ENCODE measurements around the gene IGF2R. TPM values are rescaled to one million over a fixed set of nuclear protein-coding genes. Genes with fewer than 3 reads are reported as not detected.

IGF2R gene
- total and polyA plus RNA-seq, 5 donors from 2014 or later: 8.8 to 71.2 (median 10.0) TPM

DNA sequence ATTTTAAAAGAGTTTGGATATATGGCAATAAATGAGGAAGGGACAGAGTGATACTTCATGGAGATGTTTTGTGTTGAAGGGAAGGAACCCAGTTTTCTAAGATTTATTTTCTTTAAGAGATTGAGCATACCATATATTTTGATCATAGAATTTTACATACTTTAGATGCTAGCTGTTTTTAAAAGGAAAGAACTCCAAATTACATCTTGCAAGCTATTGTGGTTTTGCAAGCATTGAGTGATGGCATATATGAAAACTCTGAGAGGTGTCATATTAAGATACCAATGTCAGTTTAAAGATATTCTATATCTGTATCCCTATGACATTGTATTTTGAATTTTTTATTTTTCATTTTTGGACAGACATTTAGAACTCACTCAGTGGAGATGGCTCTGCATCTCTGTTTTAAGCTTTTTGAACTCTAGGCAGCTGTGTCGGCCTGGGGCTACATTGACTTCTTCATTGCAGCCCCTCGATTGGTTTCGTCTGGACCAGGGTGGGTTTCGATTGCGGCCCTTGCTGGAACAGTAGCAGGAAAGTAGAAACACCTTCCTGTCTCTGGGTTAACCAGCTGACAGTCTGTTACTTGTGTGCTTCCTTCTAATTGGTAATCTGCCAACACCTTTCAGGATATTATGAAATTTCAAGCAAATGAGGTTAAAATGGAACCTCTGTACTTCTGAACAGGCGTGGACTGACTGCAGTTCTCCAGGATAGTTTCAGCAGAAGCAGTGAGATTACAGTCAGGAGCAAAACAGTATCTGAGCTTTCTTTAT lies 14.0 kb downstream of the IGF2R start:
- Mint-ChIP-seq H3K4me3 (peak overlapping the region; percentile 49 to 85 (median 73)), H3K36me3 (peaks cover 4% of the 10 kb centered on the region), H3K27ac (peak overlapping the region; percentile 91 to 98 (median 97)), H3K9me3 (no peaks in the 10 kb centered on the region), H3K4me1 (peaks cover 29 to 94% (median 73%) of the 10 kb centered on the region in 4 donors), H3K27me3 (no peaks in the 10 kb centered on the region)
- ATAC-seq (ENCODE audit: low read depth in 2 of 2): no peak
- peaks cover 66% of the 10 kb centered on the region for H3K4me1 ChIP-seq (ENCODE audit: control insufficient read depth, insufficient read depth, low read length, poor library complexity, severe bottlenecking)
- H3K27ac ChIP-seq (ENCODE audit: insufficient read depth, low read length, poor library complexity, severe bottlenecking): peak overlapping the region; percentile 84
- DNase-seq: peak in 2 of 3 donors; percentile 30 to 55
- peak overlapping the region; percentile 67 for H3K4me3 ChIP-seq (ENCODE audit: low read depth, low read length)
- no peaks in the 10 kb centered on the region for H3K36me3 ChIP-seq (ENCODE audit: control insufficient read depth, insufficient read depth, low read length)
- H3K9me3 ChIP-seq (ENCODE audit: control insufficient read depth in 2 of 2, low read length in 2 of 2): no peaks in the 10 kb centered on the region
- H3K27me3 ChIP-seq (ENCODE audit: control insufficient read depth, insufficient read depth, low read length): no peaks in the 10 kb centered on the region

DNA sequence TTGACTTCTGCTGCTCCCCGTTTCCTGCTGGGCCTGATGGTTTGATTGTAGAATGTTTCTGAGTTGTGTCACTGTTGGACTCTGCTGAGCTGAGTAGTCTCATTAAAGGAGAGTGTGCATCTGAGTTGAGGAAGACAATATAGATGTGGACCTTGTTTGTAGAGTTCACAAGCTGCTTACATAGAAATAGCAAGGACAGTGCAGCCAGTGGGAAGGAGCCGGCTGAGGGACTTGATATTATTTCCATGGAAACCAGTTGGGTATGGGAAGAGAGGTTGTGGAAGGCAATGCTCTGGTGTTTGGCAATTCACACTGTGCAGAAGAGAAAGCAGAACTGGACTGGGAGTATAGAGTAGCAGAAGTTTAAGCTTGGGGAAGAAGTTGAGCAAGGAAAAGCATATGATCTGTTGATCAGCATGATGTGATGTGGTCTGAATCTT lies 14.8 kb downstream of the IGF2R start:
- no peak for ATAC-seq (ENCODE audit: low read depth in 2 of 2)
- H3K9me3 Mint-ChIP-seq: no peaks in the 10 kb centered on the region
- peaks cover 29 to 93% (median 72%) of the 10 kb centered on the region in 4 donors for H3K4me1 Mint-ChIP-seq
- H3K4me3 Mint-ChIP-seq: peak overlapping the region; percentile 12 to 85 (median 49)
- no peaks in the 10 kb centered on the region for H3K27me3 ChIP-seq (ENCODE audit: control insufficient read depth, insufficient read depth, low read length)
- no peaks in the 10 kb centered on the region for H3K36me3 ChIP-seq (ENCODE audit: control insufficient read depth, insufficient read depth, low read length)
- H3K36me3 Mint-ChIP-seq: peaks cover 4% of the 10 kb centered on the region
- H3K27me3 Mint-ChIP-seq: no peaks in the 10 kb centered on the region
- no peak overlapping the region for H3K27ac ChIP-seq (ENCODE audit: insufficient read depth, low read length, poor library complexity, severe bottlenecking)
- DNase-seq: peak in 1 of 3 donors; percentile 34
- peak overlapping the region; percentile 67 for H3K4me3 ChIP-seq (ENCODE audit: low read depth, low read length)
- peaks cover 61% of the 10 kb centered on the region for H3K4me1 ChIP-seq (ENCODE audit: control insufficient read depth, insufficient read depth, low read length, poor library complexity, severe bottlenecking)
- H3K9me3 ChIP-seq (ENCODE audit: control insufficient read depth in 2 of 2, low read length in 2 of 2): no peaks in the 10 kb centered on the region
- H3K27ac Mint-ChIP-seq: peak overlapping the region; percentile 72 to 88 (median 72)

DNA sequence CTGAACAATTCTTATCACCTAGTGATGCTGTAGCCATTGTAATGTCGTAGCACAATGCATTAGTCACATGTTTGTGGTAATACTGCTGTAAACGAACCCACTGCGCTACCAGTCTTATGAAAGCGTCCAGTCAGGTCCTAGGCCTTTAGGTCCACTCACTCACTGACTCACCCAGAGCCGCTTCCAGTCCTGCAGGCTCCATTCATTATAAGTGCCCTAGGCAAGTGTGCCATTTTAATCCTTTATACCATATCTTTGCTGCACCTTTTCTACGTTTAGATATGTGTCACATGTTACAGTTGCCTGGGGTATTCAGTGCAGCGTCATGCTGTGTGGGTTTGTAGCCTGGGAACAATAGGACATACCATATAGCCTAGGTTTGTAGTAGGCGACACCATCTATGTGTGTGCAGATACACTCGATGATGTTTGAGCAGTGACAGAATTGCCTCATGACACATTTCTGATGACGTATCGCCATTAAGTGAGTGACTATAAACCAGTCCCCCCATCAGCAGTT lies 15.4 kb downstream of the IGF2R start:
- Histone ChIP-seq H3K4me1 (ENCODE audit: control insufficient read depth, insufficient read depth, low read length, poor library complexity, severe bottlenecking) (peaks cover 61% of the 10 kb centered on the region), H3K27me3 (ENCODE audit: control insufficient read depth, insufficient read depth, low read length) (no peaks in the 10 kb centered on the region), H3K4me3 (ENCODE audit: low read depth, low read length) (no peak overlapping the region), H3K9me3 (ENCODE audit: control insufficient read depth in 2 of 2, low read length in 2 of 2) (no peaks in the 10 kb centered on the region), H3K27ac (ENCODE audit: insufficient read depth, low read length, poor library complexity, severe bottlenecking) (no peak overlapping the region), H3K36me3 (ENCODE audit: control insufficient read depth, insufficient read depth, low read length) (no peaks in the 10 kb centered on the region)
- no peaks in the 10 kb centered on the region for H3K9me3 Mint-ChIP-seq
- peaks cover 22 to 93% (median 71%) of the 10 kb centered on the region in 4 donors for H3K4me1 Mint-ChIP-seq
- H3K36me3 Mint-ChIP-seq: peaks cover 4% of the 10 kb centered on the region
- H3K27ac Mint-ChIP-seq: peak overlapping the region in 1 of 3 donors; percentile 72
- no peak for DNase-seq
- no peak for ATAC-seq (ENCODE audit: low read depth in 2 of 2)
- H3K4me3 Mint-ChIP-seq: peak overlapping the region in 1 of 4 donors; percentile 13
- H3K27me3 Mint-ChIP-seq: no peaks in the 10 kb centered on the region

DNA sequence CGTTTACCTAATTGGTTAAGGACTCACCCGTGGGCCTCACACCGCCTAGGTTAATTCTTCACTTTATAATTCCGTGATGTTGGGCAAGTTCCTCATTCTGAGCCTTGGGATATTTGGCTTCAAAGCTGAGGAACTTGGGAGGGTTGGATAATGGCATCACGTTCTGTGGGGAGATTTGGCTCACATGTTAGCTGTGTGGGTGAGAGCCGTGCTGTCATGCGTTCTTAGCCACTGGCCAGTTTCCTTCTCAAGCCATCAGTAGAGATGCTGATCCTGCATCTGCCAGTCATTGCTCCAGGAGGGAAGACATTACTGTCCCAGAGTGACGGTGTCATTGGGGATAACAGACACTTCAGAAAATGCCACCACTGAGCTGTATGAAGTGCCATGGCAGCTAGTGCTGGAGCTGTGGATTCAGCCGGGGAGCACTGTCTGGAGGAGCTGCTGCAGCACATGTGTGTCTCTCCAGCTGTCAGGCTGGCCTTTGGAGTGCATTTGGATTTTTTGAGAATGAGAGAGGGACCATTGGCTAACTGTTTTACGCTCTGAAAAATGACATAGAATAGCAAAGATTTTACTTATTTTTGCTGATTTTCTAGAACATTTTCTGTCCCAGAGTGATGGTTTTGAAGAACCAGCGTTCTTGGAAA lies 16.5 kb downstream of the IGF2R start:
- ATAC-seq (ENCODE audit: low read depth in 2 of 2) (no peak), DNase-seq (no peak)
- Mint-ChIP-seq H3K4me3 (no peak overlapping the region), H3K9me3 (no peaks in the 10 kb centered on the region), H3K27ac (peak overlapping the region in 1 of 3 donors; percentile 49), H3K36me3 (peaks cover 4% of the 10 kb centered on the region), H3K4me1 (peaks cover 25 to 92% (median 71%) of the 10 kb centered on the region in 4 donors), H3K27me3 (no peaks in the 10 kb centered on the region)
- Histone ChIP-seq H3K27me3 (ENCODE audit: control insufficient read depth, insufficient read depth, low read length) (no peaks in the 10 kb centered on the region), H3K4me1 (ENCODE audit: control insufficient read depth, insufficient read depth, low read length, poor library complexity, severe bottlenecking) (peaks cover 58% of the 10 kb centered on the region), H3K27ac (ENCODE audit: insufficient read depth, low read length, poor library complexity, severe bottlenecking) (no peak overlapping the region), H3K4me3 (ENCODE audit: low read depth, low read length) (no peak overlapping the region), H3K9me3 (ENCODE audit: control insufficient read depth in 2 of 2, low read length in 2 of 2) (no peaks in the 10 kb centered on the region), H3K36me3 (ENCODE audit: control insufficient read depth, insufficient read depth, low read length) (no peaks in the 10 kb centered on the region)

DNA sequence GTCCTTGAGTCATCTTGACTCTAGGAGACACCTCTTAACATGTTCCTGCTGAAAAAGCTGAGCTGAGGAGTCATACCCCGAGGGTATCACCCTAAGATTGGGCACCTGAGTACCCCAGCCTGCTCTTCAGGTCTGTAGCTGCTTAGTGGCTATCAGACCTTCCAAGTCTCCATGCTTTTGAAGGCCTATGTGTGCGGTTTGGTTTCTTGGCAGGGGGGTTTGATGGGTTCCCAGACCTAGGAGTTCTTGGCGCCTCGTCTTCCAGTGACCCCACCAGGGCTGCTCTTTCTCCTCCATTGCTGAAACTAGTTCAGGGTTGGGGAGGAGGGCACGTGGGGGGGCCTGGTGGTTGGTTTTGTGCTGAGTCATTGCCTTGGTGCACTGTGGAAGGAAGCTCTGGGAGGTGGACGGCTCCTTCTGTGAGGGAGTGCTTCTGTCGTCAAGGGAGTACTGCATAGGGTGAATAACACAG lies 20.1 kb downstream of the IGF2R start:
- Mint-ChIP-seq H3K4me3 (peak overlapping the region in 2 of 4 donors; percentile 3 to 50), H3K27ac (peak overlapping the region in 1 of 3 donors; percentile 56), H3K9me3 (peaks cover 0 to under 1% (median 0%) of the 10 kb centered on the region in 7 donors), H3K4me1 (peaks cover 26 to 87% (median 68%) of the 10 kb centered on the region in 4 donors), H3K36me3 (peaks cover 30% of the 10 kb centered on the region), H3K27me3 (no peaks in the 10 kb centered on the region)
- ATAC-seq (ENCODE audit: low read depth in 2 of 2) (peak; percentile 48 to 51), DNase-seq (peak in 1 of 3 donors; percentile 59)
- Histone ChIP-seq H3K27ac (ENCODE audit: insufficient read depth, low read length, poor library complexity, severe bottlenecking) (no peak overlapping the region), H3K36me3 (ENCODE audit: control insufficient read depth, insufficient read depth, low read length) (peaks cover 17% of the 10 kb centered on the region), H3K4me3 (ENCODE audit: low read depth, low read length) (no peak overlapping the region), H3K4me1 (ENCODE audit: control insufficient read depth, insufficient read depth, low read length, poor library complexity, severe bottlenecking) (peaks cover 22% of the 10 kb centered on the region), H3K27me3 (ENCODE audit: control insufficient read depth, insufficient read depth, low read length) (no peaks in the 10 kb centered on the region), H3K9me3 (ENCODE audit: control insufficient read depth in 2 of 2, low read length in 2 of 2) (no peaks in the 10 kb centered on the region)

DNA sequence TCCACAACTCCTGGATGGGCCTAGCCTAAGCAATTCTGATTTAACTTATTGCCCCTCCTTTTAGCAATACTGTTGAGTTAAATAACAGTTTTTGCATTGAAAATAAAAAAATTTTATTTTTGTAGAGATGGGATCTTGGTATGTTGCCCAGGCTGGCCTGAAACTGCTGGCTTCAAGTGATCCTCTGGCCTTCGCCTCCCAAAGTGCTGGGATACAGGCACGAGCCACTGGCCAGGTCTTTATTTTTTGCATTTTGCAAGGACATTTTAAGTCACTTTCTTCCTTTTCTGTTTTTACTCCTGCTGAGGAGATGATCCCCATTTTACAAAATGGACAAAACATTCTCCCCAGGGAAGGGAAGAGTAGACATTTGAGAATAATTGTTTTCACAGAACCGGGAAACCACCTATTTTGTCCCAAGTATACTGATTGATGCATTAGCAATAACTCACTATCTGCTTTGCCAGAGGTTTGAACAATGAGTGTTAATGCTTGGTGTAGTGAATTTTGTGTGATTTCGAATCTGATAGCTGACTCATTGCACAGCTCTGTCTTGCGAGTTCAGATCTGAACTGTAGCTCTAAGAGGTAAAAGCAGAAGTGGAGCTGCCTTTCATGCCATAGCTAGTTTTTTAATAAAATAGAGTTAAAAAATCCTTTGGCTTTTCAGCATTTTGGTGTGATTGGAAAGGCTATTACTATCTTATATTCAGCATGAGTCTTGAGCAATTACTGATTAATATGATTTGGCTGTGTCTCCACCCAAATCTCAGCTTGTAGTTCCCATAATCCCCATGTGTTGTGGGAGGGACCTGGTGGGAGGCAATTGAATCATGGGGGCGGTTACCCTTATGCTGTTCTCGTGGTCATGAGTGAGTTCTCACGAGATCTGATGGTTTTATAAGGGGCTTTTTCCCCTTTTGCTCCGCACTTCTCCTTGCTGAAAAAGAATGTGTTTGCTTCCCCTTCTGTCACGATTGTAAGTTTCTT lies 20.9 kb downstream of the IGF2R start:
- H3K36me3 Mint-ChIP-seq: peaks cover 38% of the 10 kb centered on the region
- Histone ChIP-seq H3K27me3 (ENCODE audit: control insufficient read depth, insufficient read depth, low read length) (no peaks in the 10 kb centered on the region), H3K4me1 (ENCODE audit: control insufficient read depth, insufficient read depth, low read length, poor library complexity, severe bottlenecking) (peaks cover 15% of the 10 kb centered on the region), H3K36me3 (ENCODE audit: control insufficient read depth, insufficient read depth, low read length) (peaks cover 20% of the 10 kb centered on the region), H3K4me3 (ENCODE audit: low read depth, low read length) (no peak overlapping the region), H3K27ac (ENCODE audit: insufficient read depth, low read length, poor library complexity, severe bottlenecking) (no peak overlapping the region), H3K9me3 (ENCODE audit: control insufficient read depth in 2 of 2, low read length in 2 of 2) (no peaks in the 10 kb centered on the region)
- peak in 1 of 2 donors; percentile 40 for ATAC-seq (ENCODE audit: low read depth in 2 of 2)
- peaks cover 32 to 89% (median 69%) of the 10 kb centered on the region in 4 donors for H3K4me1 Mint-ChIP-seq
- H3K27ac Mint-ChIP-seq: peak overlapping the region in 2 of 3 donors; percentile 47 to 56
- peak overlapping the region in 3 of 4 donors; percentile 17 to 50 (median 39) for H3K4me3 Mint-ChIP-seq
- peak in 1 of 3 donors; percentile 29 for DNase-seq
- no peaks in the 10 kb centered on the region for H3K27me3 Mint-ChIP-seq
- peaks cover 0 to 8% (median under 1%) of the 10 kb centered on the region in 7 donors for H3K9me3 Mint-ChIP-seq

DNA sequence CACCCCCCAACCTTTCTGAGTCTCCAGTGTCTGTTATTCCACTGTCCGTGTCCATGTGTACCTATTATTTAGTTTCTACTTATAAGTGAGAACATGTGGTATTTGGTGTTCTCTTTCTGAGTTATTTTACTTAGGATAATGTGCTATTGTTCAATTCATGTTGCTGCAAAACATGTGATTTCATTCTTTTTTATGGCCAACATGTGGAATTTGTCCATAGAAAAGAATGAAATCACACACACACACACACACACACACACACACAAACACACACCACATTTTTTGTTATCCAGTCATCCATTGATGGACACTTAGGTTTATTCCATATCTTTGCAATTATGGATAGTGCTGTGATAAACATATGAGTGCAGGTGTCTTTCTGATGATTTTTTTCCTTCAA lies 23.5 kb downstream of the IGF2R start:
- Mint-ChIP-seq H3K9me3 (peaks cover 0 to 12% (median 2%) of the 10 kb centered on the region in 7 donors), H3K4me1 (peaks cover 32 to 81% (median 63%) of the 10 kb centered on the region in 4 donors), H3K27me3 (no peaks in the 10 kb centered on the region), H3K36me3 (peaks cover 43% of the 10 kb centered on the region), H3K27ac (no peak overlapping the region), H3K4me3 (no peak overlapping the region)
- Histone ChIP-seq H3K27ac (ENCODE audit: insufficient read depth, low read length, poor library complexity, severe bottlenecking) (no peak overlapping the region), H3K4me3 (ENCODE audit: low read depth, low read length) (no peak overlapping the region), H3K9me3 (ENCODE audit: control insufficient read depth in 2 of 2, low read length in 2 of 2) (no peaks in the 10 kb centered on the region), H3K36me3 (ENCODE audit: control insufficient read depth, insufficient read depth, low read length) (peaks cover 22% of the 10 kb centered on the region), H3K27me3 (ENCODE audit: control insufficient read depth, insufficient read depth, low read length) (no peaks in the 10 kb centered on the region), H3K4me1 (ENCODE audit: control insufficient read depth, insufficient read depth, low read length, poor library complexity, severe bottlenecking) (peaks cover 15% of the 10 kb centered on the region)
- ATAC-seq (ENCODE audit: low read depth in 2 of 2): no peak
- DNase-seq: no peak
